HEK293 (cell line): ENCODE results near the gene CMYA5.

Experiments
- CTCF ChIA-PET: fragments of 350-600 bp; formaldehyde crosslinking; extraction: SDS; loops from one replicate; lab custom pipeline; 2021; ENCODE audit warnings: antibody characterized with exemption; lab: Yijun Ruan, JAX
- POLR2A ChIA-PET: fragments of 300-600 bp; formaldehyde crosslinking; extraction: SDS; loops from one replicate; lab custom pipeline; 2020; ENCODE audit warnings: antibody characterized with exemption, inconsistent platforms; lab: Yijun Ruan, JAX
- H3K27ac ChIP-seq: fragments of 200-500 bp; sonication (Bioruptor generic); 2 replicates; pipeline ENCODE4 v1.5.1; 2014; ENCODE audit warnings: low read depth, low read length, control low read depth, inconsistent platforms; ENCODE audit errors: extremely low read depth
- H3K36me3 ChIP-seq, 2 experiments: fragments of 200-500 bp in 1 of 2; sonication (Bioruptor generic) in 1 of 2; 1 replicate in 1 of 2; 2 replicates in 1 of 2; pipeline ENCODE4 v1.5.1; 2014 to 2017; ENCODE audit warnings: inconsistent platforms in 2 of 2, low read length in 2 of 2; ENCODE audit not compliant: control insufficient read depth in 2 of 2, insufficient read depth in 1 of 2
- H3K4me1 ChIP-seq: fragments of 200-500 bp; sonication (Bioruptor generic); 2 replicates; pipeline ENCODE4 v1.5.1; 2014; ENCODE audit warnings: mild to moderate bottlenecking, low read length, inconsistent platforms; ENCODE audit not compliant: control insufficient read depth, insufficient read depth
- H3K4me3 ChIP-seq: 2 replicates; pipeline ENCODE4 v1.5.1; 2011; ENCODE audit warnings: low read depth, mild to moderate bottlenecking, control low read depth, low read length, moderate library complexity
- H3K9me3 ChIP-seq: fragments of 200-500 bp; sonication (Bioruptor generic); 2 replicates; pipeline ENCODE4 v1.5.1; 2014; ENCODE audit warnings: low read depth, low read length, inconsistent platforms; ENCODE audit not compliant: control insufficient read depth, insufficient read depth
- BCL6B ChIP-seq: fragments of 450-650 bp; formaldehyde crosslinking; IDR thresholded peaks from 2 replicates; pipeline ENCODE4 v1.5.1; 2017; ENCODE audit warnings: missing biosample characterization, missing genetic modification characterization
- GLI4 ChIP-seq: fragments of 450-650 bp; formaldehyde crosslinking; IDR thresholded peaks from 2 replicates; pipeline ENCODE4 v1.5.1; 2016; ENCODE audit warnings: missing biosample characterization, missing genetic modification characterization
- INSM2 ChIP-seq: fragments of 450-650 bp; formaldehyde crosslinking; IDR thresholded peaks from 2 replicates; pipeline ENCODE4 v1.5.1; 2016; ENCODE audit warnings: missing biosample characterization, missing genetic modification characterization
- PRDM1 ChIP-seq: fragments of 450-650 bp; formaldehyde crosslinking; IDR thresholded peaks from 2 replicates; pipeline ENCODE4; 2016; ENCODE audit warnings: missing biosample characterization, missing genetic modification characterization
- RBAK ChIP-seq: fragments of 450-650 bp; formaldehyde crosslinking; IDR thresholded peaks from 2 replicates; pipeline ENCODE4 v1.5.1; 2016; ENCODE audit warnings: missing biosample characterization, missing genetic modification characterization
- REST ChIP-seq: fragments of 450-650 bp; formaldehyde crosslinking; IDR thresholded peaks from 2 replicates; pipeline ENCODE4 v1.5.1; 2016; ENCODE audit warnings: missing biosample characterization, missing genetic modification characterization
- ZBTB7A ChIP-seq: fragments of 450-650 bp; formaldehyde crosslinking; IDR thresholded peaks from 2 replicates; pipeline ENCODE4 v1.5.1; 2016; ENCODE audit warnings: low read depth, missing biosample characterization, missing genetic modification characterization
- ZEB2 ChIP-seq: fragments of 450-650 bp; formaldehyde crosslinking; IDR thresholded peaks from 2 replicates; pipeline ENCODE4 v1.5.1; 2016; ENCODE audit warnings: missing biosample characterization, missing genetic modification characterization
- ZFHX2 ChIP-seq: fragments of 450-650 bp; formaldehyde crosslinking; conservative IDR thresholded peaks from 2 replicates; pipeline ENCODE4 v1.5.1; 2016; ENCODE audit warnings: missing biosample characterization, missing genetic modification characterization
- ZNF132 ChIP-seq: fragments of 450-650 bp; formaldehyde crosslinking; IDR thresholded peaks from 2 replicates; pipeline ENCODE4 v1.5.1; 2017; ENCODE audit warnings: missing biosample characterization, missing genetic modification characterization, borderline replicate concordance
- ZNF146 ChIP-seq: fragments of 450-650 bp; formaldehyde crosslinking; IDR thresholded peaks from 2 replicates; pipeline ENCODE4 v1.5.1; 2016; ENCODE audit warnings: missing biosample characterization, missing genetic modification characterization
- ZNF174 ChIP-seq: fragments of 450-650 bp; formaldehyde crosslinking; IDR thresholded peaks from 2 replicates; pipeline ENCODE4 v1.5.0; 2017; ENCODE audit warnings: missing biosample characterization, mild to moderate bottlenecking, missing genetic modification characterization
- ZNF175 ChIP-seq: fragments of 450-650 bp; formaldehyde crosslinking; IDR thresholded peaks from 2 replicates; pipeline ENCODE4 v1.5.1; 2016; ENCODE audit warnings: missing biosample characterization, missing genetic modification characterization
- ZNF221 ChIP-seq: fragments of 450-650 bp; formaldehyde crosslinking; IDR thresholded peaks from 2 replicates; pipeline ENCODE4 v1.5.1; 2017; ENCODE audit warnings: missing biosample characterization, missing genetic modification characterization, borderline replicate concordance
- ZNF280D ChIP-seq: fragments of 450-650 bp; formaldehyde crosslinking; IDR thresholded peaks from 2 replicates; pipeline ENCODE4 v1.5.1; 2016; ENCODE audit warnings: missing biosample characterization, missing genetic modification characterization
- ZNF302 ChIP-seq: fragments of 450-650 bp; formaldehyde crosslinking; IDR thresholded peaks from 2 replicates; pipeline ENCODE4 v1.5.1; 2016; ENCODE audit warnings: missing biosample characterization, missing genetic modification characterization, low read depth
- ZNF423 ChIP-seq: fragments of 450-650 bp; formaldehyde crosslinking; IDR thresholded peaks from 2 replicates; pipeline ENCODE4 v1.5.1; 2016; ENCODE audit warnings: missing biosample characterization, missing genetic modification characterization
- ZNF501 ChIP-seq: fragments of 450-650 bp; formaldehyde crosslinking; IDR thresholded peaks from 2 replicates; pipeline ENCODE4 v1.5.1; 2016; ENCODE audit warnings: missing biosample characterization, missing genetic modification characterization
- ZNF521 ChIP-seq: fragments of 450-650 bp; formaldehyde crosslinking; IDR thresholded peaks from 2 replicates; pipeline ENCODE4 v1.5.1; 2017; ENCODE audit warnings: missing biosample characterization, mild to moderate bottlenecking, missing genetic modification characterization
- ZNF529 ChIP-seq: fragments of 450-650 bp; formaldehyde crosslinking; IDR thresholded peaks from 2 replicates; pipeline ENCODE4 v1.5.1; 2017; ENCODE audit warnings: missing genetic modification characterization, missing biosample characterization; ENCODE audit not compliant: insufficient replicate concordance
- ZNF677 ChIP-seq: fragments of 450-650 bp; IDR thresholded peaks from 2 replicates; pipeline ENCODE4 v1.5.0; 2018; ENCODE audit warnings: missing biosample characterization, mild to moderate bottlenecking, missing genetic modification characterization, moderate library complexity
- ZNF747 ChIP-seq: fragments of 450-650 bp; formaldehyde crosslinking; IDR thresholded peaks from 2 replicates; pipeline ENCODE4 v1.5.1; 2016; ENCODE audit warnings: missing biosample characterization, missing genetic modification characterization
- ZNF76 ChIP-seq: fragments of 450-650 bp; formaldehyde crosslinking; IDR thresholded peaks from 2 replicates; pipeline ENCODE4; 2016; ENCODE audit warnings: low read depth, missing biosample characterization, missing genetic modification characterization, borderline replicate concordance
- ZNF777 ChIP-seq: fragments of 450-650 bp; formaldehyde crosslinking; IDR thresholded peaks from 2 replicates; pipeline ENCODE4 v1.5.1; 2017; ENCODE audit warnings: missing biosample characterization, missing genetic modification characterization, borderline replicate concordance
- ZNF830 ChIP-seq: fragments of 450-650 bp; IDR thresholded peaks from 2 replicates; pipeline ENCODE4 v1.5.0; 2018; ENCODE audit warnings: missing biosample characterization, missing genetic modification characterization, low read depth, mild to moderate bottlenecking, moderate library complexity
- ZSCAN18 ChIP-seq: fragments of 450-650 bp; formaldehyde crosslinking; IDR thresholded peaks from 2 replicates; pipeline ENCODE4 v1.5.1; 2016; ENCODE audit warnings: missing biosample characterization, missing genetic modification characterization

Gene CMYA5

GRCh38 chr5:79666758-79667157 lies 22.9 kb upstream of the CMYA5 start:
- no peak for TF ChIP-seq GLI4 (tag by site-specific recombination)
- TF ChIP-seq ZEB2 (tag by site-specific recombination) = no peak
- TF ChIP-seq ZBTB7A (tag by site-specific recombination) = no peak
- no peak for TF ChIP-seq REST (tag by site-specific recombination)
- TF ChIP-seq INSM2 (tag by site-specific recombination) = no peak
- no peak for TF ChIP-seq ZFHX2 (tag by site-specific recombination)
- no peak for TF ChIP-seq ZNF280D (tag by site-specific recombination)
- no peak for TF ChIP-seq PRDM1 (tag by site-specific recombination)
- TF ChIP-seq ZNF521 (tag by site-specific recombination) = no peak
- no peak overlapping the region for H3K27ac ChIP-seq
- POLR2A ChIA-PET = no interaction called here
- H3K4me1 ChIP-seq = no peaks in the 10 kb centered on the region
- CTCF ChIA-PET = interaction anchor here (0.5 to 1.0 kb wide), 2 partner anchors 108 to 1633 kb away, joined by 3 to 4 read pairs; no protein-coding TSS in a partner anchor
- H3K9me3 ChIP-seq = no peaks in the 10 kb centered on the region
- no peak overlapping the region for H3K4me3 ChIP-seq
- peaks cover 26 to 43% of the 10 kb centered on the region in 2 experiments for H3K36me3 ChIP-seq

- CTCF ChIA-PET = no interaction called here
- Histone ChIP-seq H3K4me3 (no peak overlapping the region), H3K36me3 (peaks cover 43 to 44% of the 10 kb centered on the region in 2 experiments), H3K4me1 (no peaks in the 10 kb centered on the region), H3K9me3 (no peaks in the 10 kb centered on the region), H3K27ac (no peak overlapping the region)
- POLR2A ChIA-PET = no interaction called here
- TF ChIP-seq ZNF175 (no peak), ZNF302 (tag by site-specific recombination) (no peak), ZNF132 (tag by site-specific recombination) (no peak), ZNF747 (no peak), ZSCAN18 (tag by site-specific recombination) (no peak), ZNF777 (no peak), ZNF529 (tag by site-specific recombination) (no peak), ZNF76 (tag by site-specific recombination) (no peak), ZNF146 (tag by site-specific recombination) (no peak), ZNF423 (tag by site-specific recombination) (no peak), ZNF501 (tag by site-specific recombination) (no peak), BCL6B (tag by site-specific recombination) (no peak), ZNF677 (no peak), ZNF221 (no peak), ZNF830 (tag by site-specific recombination) (no peak), RBAK (tag by site-specific recombination) (no peak), ZNF174 (tag by site-specific recombination) (no peak)
Measured at GRCh38 chr5:79672392-79672791, 17.2 kb upstream of the CMYA5 start.
